H4 (cell line): ENCODE data around the gene INO80E. TPM values are rescaled to one million over a fixed set of nuclear protein-coding genes. Genes with fewer than 3 reads are reported as not detected.
"Not testable (repeated sequence)": the region's sequence is repeated elsewhere in the genome, so short reads cannot be mapped to it uniquely, and the experiment has no call there.

ENCODE experiments used
- DNase-seq: peaks from one replicate; pipeline ENCODE4 v3.0.0-alpha.2; 2015; ENCODE audit warnings: low spot score
- total RNA-seq: library from RNA; depleted of rRNA; stranded (reverse); fragments of >200 nt; shearing (Covaris generic); gene quantifications from 2 replicates; pipeline ENCODE4 v1.2.3, GENCODE V29; 2014

Gene INO80E
- total RNA-seq, 1 experiment from 2014 or later = 85.3 TPM

- DNase-seq = no peak
These were observed 14.2 kb downstream of the INO80E start for GRCh38 chr16:30009990-30010843.

GRCh38 chr16:30010844-30011713 lies 15.0 kb downstream of the INO80E start, which contains the start of gene DOC2A:
DOC2A (minus strand) TSS chr16:30011027; CDS start chr16:30010222, 805 bp downstream.
- DNase-seq = no peak

GRCh38 chr16:30011714-30012504 lies 15.9 kb downstream of the INO80E start:
- DNase-seq = no peak

GRCh38 chr16:30012598-30012997 lies 16.6 kb downstream of the INO80E start:
- DNase-seq = not testable (repeated sequence)

GRCh38 chr16:30015450-30015849 lies 19.4 kb downstream of the INO80E start:
- not testable (repeated sequence) for DNase-seq

- no peak for DNase-seq
These were observed 20.7 kb downstream of the INO80E start for GRCh38 chr16:30016555-30017276.

- DNase-seq = no peak
These were observed 21.2 kb downstream of the INO80E start for GRCh38 chr16:30017277-30017656.

- not testable (repeated sequence) for DNase-seq
These were observed 21.9 kb downstream of the INO80E start for GRCh38 chr16:30017937-30018336.

GRCh38 chr16:30018731-30019158 lies 22.7 kb downstream of the INO80E start:
- DNase-seq = no peak

GRCh38 chr16:30022887-30023286 lies 26.8 kb downstream of the INO80E start, which contains the start of gene C16orf92:
C16orf92 (plus strand) TSS chr16:30023198; CDS start chr16:30023341, 143 bp downstream.
- no peak for DNase-seq

GRCh38 chr16:30023586-30023985 lies 27.5 kb downstream of the INO80E start:
- no peak for DNase-seq

GRCh38 chr16:30024451-30024850 lies 28.4 kb downstream of the INO80E start:
- DNase-seq = no peak

- no peak for DNase-seq
These were observed 29.1 kb downstream of the INO80E start for GRCh38 chr16:30025156-30025555.

GRCh38 chr16:30025574-30025973 lies 29.5 kb downstream of the INO80E start:
- DNase-seq = no peak

- DNase-seq = no peak
These were observed 30.4 kb downstream of the INO80E start for GRCh38 chr16:30026449-30026848.

- no peak for DNase-seq
These were observed 31.8 kb downstream of the INO80E start for GRCh38 chr16:30027588-30028437.

GRCh38 chr16:30028438-30029076 lies 32.5 kb downstream of the INO80E start:
- DNase-seq = no peak

GRCh38 chr16:30030011-30030685 lies 34.1 kb downstream of the INO80E start:
- DNase-seq = no peak
